GM19324 (cell line): Measurements from ENCODE around the gene TM4SF4.

ENCODE experiments used
- ATAC-seq: cut with Tn5 transposase; IDR thresholded peaks from one replicate; pipeline ENCODE4 v1.9.1; 2021; ENCODE audit warnings: mild to moderate bottlenecking, moderate library complexity; ENCODE audit not compliant: unreplicated experiment, low FRiP score

The TM4SF4 gene

DNA sequence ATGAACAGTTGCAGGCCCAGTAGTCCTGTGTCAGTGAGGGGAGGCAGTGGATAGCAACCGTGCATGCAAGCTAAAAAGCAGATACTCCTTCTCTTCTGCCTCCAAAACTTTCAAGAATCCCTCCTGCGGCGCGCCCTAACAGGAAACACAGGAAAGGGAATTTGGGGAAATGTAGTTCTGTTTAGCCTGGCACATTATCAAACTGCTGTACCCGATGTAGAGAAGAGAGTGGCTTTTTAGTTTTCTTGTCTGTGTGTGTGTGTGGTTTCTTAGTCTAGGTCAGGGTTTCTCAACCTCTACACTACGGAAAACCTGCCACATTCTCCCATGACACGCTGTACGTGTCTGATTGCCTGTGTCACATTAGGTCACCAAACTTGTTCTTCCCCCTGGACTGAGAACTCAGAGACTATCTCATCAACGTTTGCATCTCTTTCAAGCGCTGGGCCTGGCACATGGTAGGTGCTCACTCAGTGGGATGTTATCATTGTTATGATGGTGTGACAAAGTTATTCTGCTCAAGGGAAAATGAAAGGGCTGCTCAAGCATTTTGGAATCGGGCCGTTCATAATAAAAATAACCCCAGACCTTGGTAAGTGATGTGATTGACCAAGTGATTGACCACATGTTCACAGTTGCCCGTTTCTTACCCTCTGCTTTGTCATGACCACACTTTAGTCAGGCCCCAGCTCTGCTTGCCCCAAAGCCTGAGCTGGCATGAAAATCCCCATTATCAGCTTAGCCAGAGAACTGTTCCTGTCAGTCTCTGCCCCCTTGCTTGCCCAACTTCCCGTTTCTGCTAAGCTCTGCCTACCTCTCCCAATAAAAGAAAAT lies 33.2 kb downstream of the TM4SF4 start:
- no peak for ATAC-seq

DNA sequence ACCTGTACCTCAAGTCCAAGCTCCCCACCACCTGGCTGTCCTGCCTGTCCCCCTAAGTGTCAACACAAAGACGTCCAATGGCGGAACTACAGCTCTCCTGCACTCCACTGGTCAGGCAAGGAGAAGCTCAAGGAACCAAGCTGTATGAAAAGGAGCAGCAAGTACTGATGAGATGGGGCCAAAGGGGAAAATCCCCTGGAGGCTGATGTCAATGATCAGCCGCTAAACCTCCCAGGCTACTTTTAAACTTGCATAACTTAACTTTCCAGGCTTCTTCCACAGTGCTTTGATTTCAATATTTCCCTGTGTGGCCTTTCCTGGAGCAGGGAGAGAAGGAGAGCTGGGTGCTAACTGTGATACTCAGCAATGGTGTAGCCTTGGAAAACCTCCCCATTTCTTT lies 35.0 kb downstream of the TM4SF4 start:
- no peak for ATAC-seq

GRCh38 chr3:149510480-149510879 lies 36.0 kb downstream of the TM4SF4 start:
- no peak for ATAC-seq

DNA sequence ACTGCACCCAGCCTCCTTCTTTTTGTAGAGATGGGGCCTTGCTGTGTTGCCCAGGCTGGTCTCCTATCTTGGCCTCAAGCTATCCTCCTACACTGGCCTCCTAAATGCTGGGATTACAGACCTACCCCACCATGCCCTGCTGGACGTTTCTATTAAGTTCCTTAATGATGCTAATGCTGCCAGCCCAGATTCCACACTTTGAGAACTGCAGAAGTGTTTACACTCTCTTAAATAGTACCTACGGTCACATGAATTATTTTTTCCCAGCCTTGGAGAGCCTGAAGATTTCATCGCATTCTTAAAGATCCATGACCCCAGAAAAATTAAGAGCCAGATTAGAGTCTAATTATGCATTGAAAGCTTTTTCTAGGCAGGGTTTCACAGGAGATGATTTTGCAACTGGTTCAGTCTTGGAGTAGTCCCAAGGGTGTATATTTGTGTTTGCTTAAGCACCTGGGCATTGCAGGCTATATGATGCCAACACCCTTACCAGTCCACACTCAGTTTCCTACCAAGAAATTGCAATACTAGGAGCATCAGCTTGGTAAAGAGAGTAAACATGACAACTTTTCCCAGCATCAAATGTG lies 36.6 kb downstream of the TM4SF4 start:
- no peak for ATAC-seq

DNA sequence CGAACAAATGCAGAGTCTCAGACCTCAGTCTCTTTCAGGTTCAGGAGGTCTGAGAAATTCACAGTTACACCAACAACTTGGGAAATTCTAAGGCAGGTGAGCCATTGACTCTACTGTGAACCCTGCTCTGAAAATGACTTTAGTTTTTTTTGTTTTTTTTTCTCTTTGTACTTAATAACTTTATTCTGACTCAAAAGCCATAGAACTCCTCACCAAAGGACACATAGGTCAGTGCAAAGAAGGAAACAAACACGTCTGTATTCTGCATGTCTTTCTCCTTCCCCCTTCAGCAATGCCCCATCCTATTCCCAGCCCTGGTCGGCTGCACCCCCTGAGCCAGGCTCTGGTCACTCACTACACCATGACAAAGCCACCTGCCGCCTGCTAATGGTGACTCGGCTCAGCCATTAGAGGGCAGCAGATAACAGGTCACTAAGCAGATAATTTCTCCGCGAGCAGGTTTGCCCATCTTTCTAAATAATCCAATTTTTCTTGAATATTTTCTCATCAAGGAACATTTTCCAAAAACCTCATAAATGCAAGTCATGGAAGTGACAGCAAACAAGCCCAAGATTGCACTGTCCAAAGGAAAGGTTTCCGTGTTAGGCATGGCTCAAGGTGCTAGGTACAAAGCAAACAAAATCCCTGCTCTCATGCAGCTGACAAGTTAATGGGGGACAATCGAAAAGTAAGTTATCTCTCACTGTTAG lies 37.7 kb downstream of the TM4SF4 start:
- ATAC-seq, result peak; percentile 52

GRCh38 chr3:149514471-149514870 lies 40.0 kb downstream of the TM4SF4 start:
- ATAC-seq, result no peak

- ATAC-seq, result no peak
Observed at GRCh38 chr3:149515249-149515648, 40.8 kb downstream of the TM4SF4 start.

- no peak for ATAC-seq
Observed at GRCh38 chr3:149516920-149517319, 42.4 kb downstream of the TM4SF4 start.

GRCh38 chr3:149519912-149520311 lies 45.4 kb downstream of the TM4SF4 start:
- ATAC-seq, result no peak

GRCh38 chr3:149523512-149524299 lies 49.2 kb downstream of the TM4SF4 start:
- no peak for ATAC-seq

- no peak for ATAC-seq
Observed at GRCh38 chr3:149527531-149528339, 53.2 kb downstream of the TM4SF4 start.

DNA sequence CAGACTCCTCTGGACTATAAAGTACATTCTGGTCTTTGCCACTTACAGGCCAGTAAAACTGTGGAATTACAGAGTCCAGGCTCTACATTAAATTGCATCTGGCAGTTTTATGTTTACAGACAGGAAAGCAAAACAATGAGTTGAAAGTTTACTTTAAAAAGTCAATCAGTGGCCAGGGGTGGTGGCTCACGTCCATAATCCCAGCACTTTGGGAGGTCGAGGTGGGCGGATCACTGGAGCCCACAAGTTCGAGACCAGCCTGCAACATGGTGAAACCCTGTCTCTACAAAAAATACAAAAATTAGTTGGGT lies 53.8 kb downstream of the TM4SF4 start:
- no peak for ATAC-seq

DNA sequence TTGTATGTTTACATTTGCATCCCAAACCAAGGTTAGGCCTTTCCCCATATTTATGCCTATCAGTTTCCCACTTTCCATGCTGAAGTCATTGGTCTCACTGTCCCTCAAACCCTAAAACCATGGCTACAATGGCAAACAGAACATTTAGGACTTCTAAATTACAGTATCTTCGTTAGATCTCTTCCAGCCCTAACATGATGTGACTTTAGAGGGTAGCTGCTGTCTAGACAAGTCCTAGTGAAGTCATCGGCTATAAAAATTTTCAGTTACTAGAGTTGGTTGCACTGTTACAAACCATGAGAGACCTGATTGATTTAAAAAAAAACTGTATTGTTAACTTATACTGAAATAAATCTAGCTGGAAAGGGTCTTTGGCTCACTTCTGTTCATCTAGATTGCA lies 54.6 kb downstream of the TM4SF4 start:
- no peak for ATAC-seq

GRCh38 chr3:149532489-149533180 lies 58.1 kb downstream of the TM4SF4 start:
- ATAC-seq, result peak; percentile 49

- ATAC-seq, result no peak
Observed at GRCh38 chr3:149534082-149534481, 59.6 kb downstream of the TM4SF4 start.

- no peak for ATAC-seq
Observed at GRCh38 chr3:149534671-149535332, 60.3 kb downstream of the TM4SF4 start.

- no peak for ATAC-seq
Observed at GRCh38 chr3:149535333-149535685, 60.8 kb downstream of the TM4SF4 start.

GRCh38 chr3:149536429-149536828 lies 61.9 kb downstream of the TM4SF4 start:
- ATAC-seq, result no peak

GRCh38 chr3:149538371-149538770 lies 63.9 kb downstream of the TM4SF4 start:
- no peak for ATAC-seq
